Osteocyte (in vitro differentiated cells): Measurements from ENCODE around the gene LDLRAD2. TPM values are rescaled to one million over a fixed set of nuclear protein-coding genes. Genes with fewer than 3 reads are reported as not detected.

Source experiments
- DNase-seq: peaks from one replicate; pipeline ENCODE4 v3.0.0; 2021; ENCODE audit warnings: mixed read lengths; ENCODE audit not compliant: unreplicated experiment; ENCODE audit errors: extremely low spot score
- H3K27ac Mint-ChIP-seq: one replicate; pipeline ENCODE4 v1.8.0; 2021; ENCODE audit warnings: mild to moderate bottlenecking, mixed read lengths; ENCODE audit not compliant: unreplicated experiment
- H3K27me3 Mint-ChIP-seq: one replicate; pipeline ENCODE4 v1.8.0; 2021; ENCODE audit warnings: mixed read lengths; ENCODE audit not compliant: unreplicated experiment
- H3K36me3 Mint-ChIP-seq: one replicate; pipeline ENCODE4 v1.8.0; 2021; ENCODE audit warnings: mixed read lengths; ENCODE audit not compliant: unreplicated experiment
- H3K4me1 Mint-ChIP-seq: one replicate; pipeline ENCODE4 v1.8.0; 2021; ENCODE audit warnings: mixed read lengths; ENCODE audit not compliant: unreplicated experiment
- H3K4me3 Mint-ChIP-seq: one replicate; pipeline ENCODE4 v1.8.0; 2021; ENCODE audit warnings: mild to moderate bottlenecking, moderate library complexity, mixed read lengths; ENCODE audit not compliant: unreplicated experiment
- H3K9me3 Mint-ChIP-seq: one replicate; pipeline ENCODE4 v1.8.0; 2021; ENCODE audit warnings: mixed read lengths; ENCODE audit not compliant: unreplicated experiment
- total RNA-seq: library from RNA; stranded (reverse); gene quantifications from 2 replicates; pipeline ENCODE4 v1.2.1, GENCODE V29; 2021
- TF ChIP-seq, protein P1 (sequence below): fragments of 200-600 bp; sonication (generic); IDR thresholded peaks from 2 replicates; pipeline ENCODE4 v1.5.0; 2021; ENCODE audit warnings: antibody characterized with exemption, mild to moderate bottlenecking, moderate library complexity

The LDLRAD2 gene
- total RNA-seq, 1 donor from 2014 or later, result not detected

DNA sequence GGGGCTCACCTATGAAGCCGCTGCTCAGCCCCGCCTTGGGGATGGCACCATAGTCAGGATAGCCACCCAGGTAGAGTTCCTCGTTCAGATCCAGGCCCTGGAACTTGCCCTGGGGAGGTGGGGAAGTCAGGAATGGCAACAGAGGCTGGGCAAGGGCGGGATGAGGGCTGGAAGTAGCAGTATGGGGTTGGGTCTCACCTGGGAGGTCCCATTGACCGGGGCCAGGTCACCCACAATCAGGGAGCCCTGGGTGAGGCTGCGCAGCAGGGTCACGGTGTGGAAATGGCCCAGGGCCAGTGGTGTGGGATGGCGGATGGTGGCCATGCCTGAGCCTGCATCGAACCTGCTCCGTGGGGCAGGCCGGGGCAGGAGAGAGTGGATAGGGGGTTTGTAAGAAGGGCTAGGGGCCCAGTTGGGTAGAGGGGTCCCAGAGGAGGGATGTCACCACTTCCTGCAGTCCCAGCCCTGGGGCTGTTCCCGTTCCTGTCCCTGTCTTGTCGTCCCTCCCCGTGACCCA lies 19.4 kb downstream of the LDLRAD2 start:
- H3K27me3 Mint-ChIP-seq, result no peaks in the 10 kb centered on the region
- H3K4me1 Mint-ChIP-seq, result no peaks in the 10 kb centered on the region
- peaks cover 9% of the 10 kb centered on the region for H3K9me3 Mint-ChIP-seq
- DNase-seq, result no peak
- TF ChIP-seq, protein P1, sequence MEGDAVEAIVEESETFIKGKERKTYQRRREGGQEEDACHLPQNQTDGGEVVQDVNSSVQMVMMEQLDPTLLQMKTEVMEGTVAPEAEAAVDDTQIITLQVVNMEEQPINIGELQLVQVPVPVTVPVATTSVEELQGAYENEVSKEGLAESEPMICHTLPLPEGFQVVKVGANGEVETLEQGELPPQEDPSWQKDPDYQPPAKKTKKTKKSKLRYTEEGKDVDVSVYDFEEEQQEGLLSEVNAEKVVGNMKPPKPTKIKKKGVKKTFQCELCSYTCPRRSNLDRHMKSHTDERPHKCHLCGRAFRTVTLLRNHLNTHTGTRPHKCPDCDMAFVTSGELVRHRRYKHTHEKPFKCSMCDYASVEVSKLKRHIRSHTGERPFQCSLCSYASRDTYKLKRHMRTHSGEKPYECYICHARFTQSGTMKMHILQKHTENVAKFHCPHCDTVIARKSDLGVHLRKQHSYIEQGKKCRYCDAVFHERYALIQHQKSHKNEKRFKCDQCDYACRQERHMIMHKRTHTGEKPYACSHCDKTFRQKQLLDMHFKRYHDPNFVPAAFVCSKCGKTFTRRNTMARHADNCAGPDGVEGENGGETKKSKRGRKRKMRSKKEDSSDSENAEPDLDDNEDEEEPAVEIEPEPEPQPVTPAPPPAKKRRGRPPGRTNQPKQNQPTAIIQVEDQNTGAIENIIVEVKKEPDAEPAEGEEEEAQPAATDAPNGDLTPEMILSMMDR, result no peak
- H3K36me3 Mint-ChIP-seq, result peaks cover 44% of the 10 kb centered on the region
- no peak overlapping the region for H3K4me3 Mint-ChIP-seq
- H3K27ac Mint-ChIP-seq, result no peak overlapping the region

GRCh38 chr1:21833392-21833976 lies 21.4 kb downstream of the LDLRAD2 start:
- Mint-ChIP-seq H3K9me3 (peaks cover 9% of the 10 kb centered on the region), H3K27ac (no peak overlapping the region), H3K4me1 (no peaks in the 10 kb centered on the region), H3K27me3 (no peaks in the 10 kb centered on the region), H3K4me3 (no peak overlapping the region), H3K36me3 (peaks cover 46% of the 10 kb centered on the region)
- TF ChIP-seq, protein P1, result no peak
- no peak for DNase-seq

DNA sequence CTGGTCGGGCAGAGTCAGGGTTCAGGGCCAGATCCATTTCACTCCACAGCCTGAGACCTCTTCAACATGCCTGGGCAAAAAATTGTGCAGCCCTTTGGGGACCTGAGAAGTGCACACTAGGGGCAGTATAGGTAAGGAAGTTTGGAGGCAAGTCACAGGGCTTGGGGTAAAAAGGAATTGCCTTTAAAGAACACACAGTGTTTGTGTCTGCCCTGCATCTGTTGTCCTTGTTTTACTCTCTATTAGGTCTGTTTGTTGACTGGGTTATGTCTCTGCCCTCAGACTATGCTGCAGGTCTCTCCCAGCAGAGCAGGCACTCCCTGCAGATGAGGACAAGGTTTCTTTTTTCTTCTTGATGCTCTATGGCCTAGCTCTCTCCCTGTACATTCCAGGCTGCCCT lies 22.0 kb downstream of the LDLRAD2 start:
- DNase-seq, result no peak
- TF ChIP-seq, protein P1, result no peak
- H3K9me3 Mint-ChIP-seq, result peaks cover 9% of the 10 kb centered on the region
- no peak overlapping the region for H3K27ac Mint-ChIP-seq
- H3K27me3 Mint-ChIP-seq, result no peaks in the 10 kb centered on the region
- H3K4me1 Mint-ChIP-seq, result no peaks in the 10 kb centered on the region
- H3K4me3 Mint-ChIP-seq, result no peak overlapping the region
- peaks cover 49% of the 10 kb centered on the region for H3K36me3 Mint-ChIP-seq

GRCh38 chr1:21834666-21835065 lies 22.6 kb downstream of the LDLRAD2 start:
- H3K9me3 Mint-ChIP-seq, result peaks cover 9% of the 10 kb centered on the region
- no peak for DNase-seq
- no peaks in the 10 kb centered on the region for H3K4me1 Mint-ChIP-seq
- H3K4me3 Mint-ChIP-seq, result no peak overlapping the region
- H3K27me3 Mint-ChIP-seq, result no peaks in the 10 kb centered on the region
- H3K27ac Mint-ChIP-seq, result no peak overlapping the region
- H3K36me3 Mint-ChIP-seq, result peaks cover 51% of the 10 kb centered on the region
- TF ChIP-seq, protein P1, result no peak

GRCh38 chr1:21836010-21836409 lies 23.9 kb downstream of the LDLRAD2 start:
- Mint-ChIP-seq H3K9me3 (peaks cover 9% of the 10 kb centered on the region), H3K4me1 (no peaks in the 10 kb centered on the region), H3K4me3 (no peak overlapping the region), H3K27ac (no peak overlapping the region), H3K27me3 (no peaks in the 10 kb centered on the region), H3K36me3 (peaks cover 51% of the 10 kb centered on the region)
- TF ChIP-seq, protein P1, result no peak
- DNase-seq, result no peak
